ENCODE results near the gene YES1. TPM values are rescaled to one million over a fixed set of nuclear protein-coding genes. Genes with fewer than 3 reads are reported as not detected.

The YES1 gene
- total RNA-seq, 1 experiment from 2014 or later: 61.2 TPM

- no peaks in the 10 kb centered on the region for H3K9me3 Mint-ChIP-seq (ENCODE audit: low read depth, unreplicated experiment)
- intact Hi-C loops (cut with micrococcal nuclease; ENCODE audit: unreplicated experiment): loop anchor here (10.0 kb wide), 1 partner anchor 1796 kb away; no protein-coding TSS in a partner anchor
- TF ChIP-seq CTCF (IDR thresholded peaks at IDR 0.05; ENCODE audit: unreplicated experiment): no peak
- H3K4me1 Mint-ChIP-seq (ENCODE audit: low read depth, unreplicated experiment): peaks cover 24% of the 10 kb centered on the region
- H3K27me3 Mint-ChIP-seq (ENCODE audit: unreplicated experiment): no peaks in the 10 kb centered on the region
- DNase-seq: no peak
- H3K27ac Mint-ChIP-seq (ENCODE audit: unreplicated experiment): peak overlapping the region; percentile 14
- H3K4me3 Mint-ChIP-seq (ENCODE audit: low read depth, unreplicated experiment): no peak overlapping the region
- no peaks in the 10 kb centered on the region for H3K36me3 Mint-ChIP-seq (ENCODE audit: insufficient read depth, unreplicated experiment)
- BruUV-seq (replicated peaks): no TSS peak
- CTCF ChIA-PET: interaction anchor here (1.0 kb wide), 1 partner anchor 9 kb away, joined by 3 read pairs; no protein-coding TSS in a partner anchor
Observed at GRCh38 chr18:849021-849420, 37.0 kb upstream of the YES1 start.

- BruUV-seq (replicated peaks): no TSS peak
Observed at GRCh38 chr18:848062-848861, 36.2 kb upstream of the YES1 start.

GRCh38 chr18:845152-845819 lies 33.2 kb upstream of the YES1 start:
- H3K9me3 Mint-ChIP-seq (ENCODE audit: low read depth, unreplicated experiment): no peaks in the 10 kb centered on the region
- H3K4me3 Mint-ChIP-seq (ENCODE audit: low read depth, unreplicated experiment): no peak overlapping the region
- peak overlapping the region; percentile 30 for H3K27ac Mint-ChIP-seq (ENCODE audit: unreplicated experiment)
- intact Hi-C loops (cut with micrococcal nuclease; ENCODE audit: unreplicated experiment): loop anchor here (10.0 kb wide), 1 partner anchor 1800 kb away; no protein-coding TSS in a partner anchor
- DNase-seq: peak; percentile 17
- no peaks in the 10 kb centered on the region for H3K27me3 Mint-ChIP-seq (ENCODE audit: unreplicated experiment)
- no TSS peak for BruUV-seq (replicated peaks)
- CTCF ChIA-PET: no interaction called here
- no peaks in the 10 kb centered on the region for H3K36me3 Mint-ChIP-seq (ENCODE audit: insufficient read depth, unreplicated experiment)
- peaks cover 24% of the 10 kb centered on the region for H3K4me1 Mint-ChIP-seq (ENCODE audit: low read depth, unreplicated experiment)
- TF ChIP-seq CTCF (IDR thresholded peaks at IDR 0.05; ENCODE audit: unreplicated experiment): no peak

More at GRCh38 chr18:848062-848861, 36.2 kb upstream of the YES1 start:
- H3K27ac Mint-ChIP-seq (ENCODE audit: unreplicated experiment): no peak overlapping the region
- peaks cover 24% of the 10 kb centered on the region for H3K4me1 Mint-ChIP-seq (ENCODE audit: low read depth, unreplicated experiment)
- no peaks in the 10 kb centered on the region for H3K36me3 Mint-ChIP-seq (ENCODE audit: insufficient read depth, unreplicated experiment)
- intact Hi-C loops (cut with micrococcal nuclease; ENCODE audit: unreplicated experiment): loop anchor here (10.0 kb wide), 1 partner anchor 1797 kb away; no protein-coding TSS in a partner anchor
- H3K27me3 Mint-ChIP-seq (ENCODE audit: unreplicated experiment): no peaks in the 10 kb centered on the region
- CTCF ChIA-PET: interaction anchor here (0.6 to 1.0 kb wide), 2 partner anchors 8 to 16 kb away, joined by 3 read pairs; no protein-coding TSS in a partner anchor
- H3K9me3 Mint-ChIP-seq (ENCODE audit: low read depth, unreplicated experiment): no peaks in the 10 kb centered on the region
- DNase-seq: peak; percentile 36
- no peak overlapping the region for H3K4me3 Mint-ChIP-seq (ENCODE audit: low read depth, unreplicated experiment)
- no peak for TF ChIP-seq CTCF (IDR thresholded peaks at IDR 0.05; ENCODE audit: unreplicated experiment)

- intact Hi-C loops (cut with micrococcal nuclease; ENCODE audit: unreplicated experiment): loop anchor here (1.0 to 10.0 kb wide), 2 partner anchors 20 to 1803 kb away; no protein-coding TSS in a partner anchor
- CTCF ChIA-PET: interaction anchor here (0.6 to 1.0 kb wide), 2 partner anchors 36 to 219 kb away, joined by 3 to 4 read pairs; no protein-coding TSS in a partner anchor
- no peaks in the 10 kb centered on the region for H3K36me3 Mint-ChIP-seq (ENCODE audit: insufficient read depth, unreplicated experiment)
- no peak for DNase-seq
- peaks cover 11% of the 10 kb centered on the region for H3K4me1 Mint-ChIP-seq (ENCODE audit: low read depth, unreplicated experiment)
- H3K27ac Mint-ChIP-seq (ENCODE audit: unreplicated experiment): no peak overlapping the region
- no peaks in the 10 kb centered on the region for H3K9me3 Mint-ChIP-seq (ENCODE audit: low read depth, unreplicated experiment)
- BruUV-seq (replicated peaks): no TSS peak
- no peak overlapping the region for H3K4me3 Mint-ChIP-seq (ENCODE audit: low read depth, unreplicated experiment)
- no peak for TF ChIP-seq CTCF (IDR thresholded peaks at IDR 0.05; ENCODE audit: unreplicated experiment)
- H3K27me3 Mint-ChIP-seq (ENCODE audit: unreplicated experiment): no peaks in the 10 kb centered on the region
Observed at GRCh38 chr18:841647-842370, 29.8 kb upstream of the YES1 start.

All from Calu3 (cell line).